H9 (cell line): ENCODE results near the gene CHCHD4. TPM values are rescaled to one million over a fixed set of nuclear protein-coding genes. Genes with fewer than 3 reads are reported as not detected.

Experiments used
- DNase-seq: peaks from one replicate; pipeline ENCODE4 v3.0.0-alpha.2; 2017
- H2AFZ ChIP-seq: one replicate; pipeline ENCODE4 v1.6.1; 2013; ENCODE audit warnings: mild to moderate bottlenecking, low read length, control low read depth, moderate library complexity
- H2AK5ac ChIP-seq: 2 replicates; pipeline ENCODE4 v1.6.1; 2013; ENCODE audit warnings: low read length, control low read depth, mixed read lengths; ENCODE audit not compliant: insufficient read length
- H2BK120ac ChIP-seq: one replicate; pipeline ENCODE4 v1.6.1; 2013; ENCODE audit warnings: low read depth, mild to moderate bottlenecking, low read length, control low read depth, inconsistent platforms; ENCODE audit not compliant: poor library complexity, severe bottlenecking
- H2BK12ac ChIP-seq: 2 replicates; pipeline ENCODE4 v1.6.1; 2013; ENCODE audit warnings: low read length, control low read depth, mixed read lengths, low read depth; ENCODE audit not compliant: insufficient read length
- H2BK15ac ChIP-seq: 2 replicates; pipeline ENCODE4 v1.6.1; 2013; ENCODE audit warnings: low read depth, low read length, control low read depth
- H2BK20ac ChIP-seq: one replicate; pipeline ENCODE4 v1.6.1; 2013; ENCODE audit warnings: low read depth, mild to moderate bottlenecking, low read length, control low read depth, inconsistent platforms; ENCODE audit not compliant: poor library complexity, severe bottlenecking
- H2BK5ac ChIP-seq: 2 replicates; pipeline ENCODE4 v1.6.1; 2013; ENCODE audit warnings: low read length, control low read depth, mixed read lengths; ENCODE audit not compliant: insufficient read length
- H3K14ac ChIP-seq: 2 replicates; pipeline ENCODE4 v1.6.1; 2013; ENCODE audit warnings: low read length, control low read depth; ENCODE audit not compliant: insufficient read depth
- H3K18ac ChIP-seq: 2 replicates; pipeline ENCODE4 v1.6.1; 2013; ENCODE audit warnings: low read depth, mild to moderate bottlenecking, mixed read lengths, low read length, control low read depth; ENCODE audit not compliant: insufficient read length
- H3K23ac ChIP-seq: 2 replicates; pipeline ENCODE4 v1.6.1; 2013; ENCODE audit warnings: low read length, control low read depth, mixed read lengths, low read depth; ENCODE audit not compliant: insufficient read length
- H3K23me2 ChIP-seq: 2 replicates; pipeline ENCODE4 v1.6.1; 2013; ENCODE audit warnings: low read depth, mild to moderate bottlenecking, mixed read lengths, low read length, control low read depth; ENCODE audit not compliant: insufficient read length, poor library complexity, severe bottlenecking
- H3K27ac ChIP-seq: 2 replicates; pipeline ENCODE4 v1.5.1; 2013; ENCODE audit warnings: low read length, control low read depth, mixed read lengths, low read depth; ENCODE audit not compliant: insufficient read length
- H3K27me3 ChIP-seq: 2 replicates; pipeline ENCODE4 v1.6.1; 2013; ENCODE audit warnings: low read length, control low read depth, inconsistent platforms; ENCODE audit not compliant: insufficient read depth
- H3K4ac ChIP-seq: 2 replicates; pipeline ENCODE4 v1.6.1; 2013; ENCODE audit warnings: low read depth, mild to moderate bottlenecking, control low read depth, inconsistent platforms, low read length, moderate library complexity
- H3K4me1 ChIP-seq: 2 replicates; pipeline ENCODE4 v1.6.1; 2013; ENCODE audit warnings: low read length, control low read depth, inconsistent platforms; ENCODE audit not compliant: insufficient read depth
- H3K4me2 ChIP-seq: 2 replicates; pipeline ENCODE4 v1.6.1; 2013; ENCODE audit warnings: low read length, control low read depth, mixed read lengths; ENCODE audit not compliant: insufficient read length, insufficient read depth
- H3K56ac ChIP-seq: 2 replicates; pipeline ENCODE4 v1.6.1; 2013; ENCODE audit warnings: low read depth, mild to moderate bottlenecking, mixed read lengths, low read length, control low read depth; ENCODE audit not compliant: insufficient read length
- H3K79me1 ChIP-seq: 2 replicates; pipeline ENCODE4 v1.6.1; 2013; ENCODE audit warnings: low read depth, mild to moderate bottlenecking, moderate library complexity, low read length, control low read depth, inconsistent platforms; ENCODE audit not compliant: insufficient read depth, poor library complexity, severe bottlenecking
- H3K79me2 ChIP-seq: 2 replicates; pipeline ENCODE4 v1.6.1; 2013; ENCODE audit warnings: low read length, control low read depth, inconsistent platforms; ENCODE audit not compliant: insufficient read depth
- H3K9ac ChIP-seq: 2 replicates; pipeline ENCODE4 v1.6.1; 2013; ENCODE audit warnings: low read length, control low read depth, mixed read lengths; ENCODE audit not compliant: insufficient read length; ENCODE audit errors: extremely low read depth
- H3K9me3 ChIP-seq: one replicate; pipeline ENCODE4 v1.6.1; 2013; ENCODE audit warnings: low read depth, low read length, inconsistent platforms; ENCODE audit not compliant: control insufficient read depth
- H3T11ph ChIP-seq: one replicate; pipeline ENCODE4 v1.6.1; 2013; ENCODE audit warnings: mild to moderate bottlenecking, low read length, control low read depth, inconsistent platforms
- H4K20me1 ChIP-seq: one replicate; pipeline ENCODE4 v1.6.1; 2013; ENCODE audit not compliant: control insufficient read depth, insufficient read length, insufficient read depth
- H4K5ac ChIP-seq: 2 replicates; pipeline ENCODE4 v1.6.1; 2013; ENCODE audit warnings: low read depth, mild to moderate bottlenecking, mixed read lengths, low read length, control low read depth; ENCODE audit not compliant: insufficient read length
- H4K8ac ChIP-seq: replicated peaks from 2 replicates; pipeline ENCODE4 v1.6.1; 2013; ENCODE audit warnings: low read length, control low read depth, mixed read lengths, low read depth; ENCODE audit not compliant: insufficient read length
- H4K91ac ChIP-seq: 2 replicates; pipeline ENCODE4 v1.6.1; 2013; ENCODE audit warnings: low read depth, mild to moderate bottlenecking, moderate library complexity, mixed read lengths, low read length, control low read depth; ENCODE audit not compliant: insufficient read length
- H3K27ac Mint-ChIP-seq, 3 experiments: 2 replicates in 2 of 3; 3 replicates in 1 of 3; pipeline ENCODE4 v1.8.0; 2020 to 2021; ENCODE audit warnings: mixed read lengths in 3 of 3, mild to moderate bottlenecking in 1 of 3, moderate library complexity in 1 of 3
- H3K27me3 Mint-ChIP-seq: 2 replicates; pipeline ENCODE4 v1.8.0; 2021; ENCODE audit warnings: low read depth, mild to moderate bottlenecking, moderate library complexity, mixed read lengths
- H3K36me3 Mint-ChIP-seq, 3 experiments: 2 replicates in 2 of 3; 3 replicates in 1 of 3; pipeline ENCODE4 v1.8.0; 2020 to 2021; ENCODE audit warnings: low read depth in 3 of 3, mixed read lengths in 3 of 3; ENCODE audit not compliant: insufficient read depth in 1 of 3
- H3K4me1 Mint-ChIP-seq, 2 experiments: 2 replicates each; pipeline ENCODE4 v1.8.0; 2020; ENCODE audit warnings: mixed read lengths in 2 of 2
- H3K4me3 Mint-ChIP-seq, 2 experiments: 2 replicates in 1 of 2; 3 replicates in 1 of 2; pipeline ENCODE4 v1.8.0; 2020 to 2021; ENCODE audit warnings: mild to moderate bottlenecking in 2 of 2, mixed read lengths in 2 of 2, moderate library complexity in 1 of 2
- H3K9me3 Mint-ChIP-seq, 2 experiments: 2 replicates in 1 of 2; 3 replicates in 1 of 2; pipeline ENCODE4 v1.8.0; 2020; ENCODE audit warnings: mild to moderate bottlenecking in 2 of 2, mixed read lengths in 2 of 2, moderate library complexity in 1 of 2
- WGBS: extraction: QIAGEN DNeasy Blood & Tissue Kit; methylation state at CpG from one replicate; pipeline ENCODE4 v1.1.7; 2013; ENCODE audit warnings: missing lambda C conversion rate, low lambda C conversion rate, mixed read lengths; ENCODE audit not compliant: insufficient read length; ENCODE audit errors: extremely low coverage; 5-methylcytosine and 5-hydroxymethylcytosine counted together
- total RNA-seq: library from RNA; stranded (reverse); gene quantifications from 2 replicates; pipeline ENCODE4 v1.2.1, GENCODE V29; 2021
- TF ChIP-seq, protein P1 (sequence below): fragments of 200-600 bp; sonication (generic); conservative IDR thresholded peaks from 3 replicates; pipeline ENCODE4 v1.8.0; 2021; ENCODE audit warnings: antibody characterized with exemption, mild to moderate bottlenecking

CHCHD4 gene
- total RNA-seq, 1 experiment from 2014 or later, result 13.7 TPM

DNA sequence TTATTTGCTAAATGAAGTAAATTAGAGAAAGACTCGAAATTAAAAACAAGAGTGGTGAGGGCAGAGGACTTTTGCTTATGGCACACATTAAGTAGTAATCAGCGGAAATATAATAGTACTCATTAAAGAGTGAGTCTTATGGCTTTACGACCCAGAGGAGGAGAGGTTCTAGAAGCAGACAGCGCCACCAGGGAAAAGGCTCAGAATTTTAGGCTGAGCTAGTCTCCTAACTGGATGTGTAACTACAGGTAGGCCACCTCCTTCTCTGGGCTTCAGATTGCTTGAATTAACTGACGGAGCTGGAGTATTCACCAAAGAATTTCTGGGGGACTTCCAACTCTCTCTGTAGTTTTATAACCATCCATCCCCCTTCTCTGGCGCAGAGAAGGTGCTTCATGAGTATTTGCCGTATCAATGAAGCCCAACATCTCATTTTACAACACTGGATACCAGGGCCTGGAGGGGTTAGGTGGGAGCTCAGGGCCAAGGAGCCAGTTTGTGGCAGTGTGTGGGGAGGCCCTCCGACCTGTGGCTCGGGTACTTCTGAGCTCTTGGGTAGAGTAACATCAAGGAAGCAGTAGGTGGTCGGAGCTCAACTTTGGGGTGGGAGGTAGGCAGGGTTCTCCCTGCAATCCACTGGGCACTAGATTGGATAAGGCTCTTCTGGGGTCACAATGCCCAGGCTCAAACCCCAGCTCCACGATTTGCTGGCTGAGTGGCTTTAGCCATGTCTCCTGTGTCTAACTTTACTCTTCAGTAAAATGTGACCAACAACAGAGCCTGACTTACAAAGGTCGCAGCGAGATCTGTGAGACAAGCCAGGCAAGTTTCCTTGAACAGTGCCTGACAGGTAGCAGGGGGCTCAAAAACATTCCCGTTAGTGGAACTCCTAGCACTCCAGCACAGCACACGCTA, 1.1 kb downstream of the CHCHD4 start:
- H3K4me3 Mint-ChIP-seq, result peak overlapping the region; percentile 94 to 99
- no peak overlapping the region for H2BK20ac ChIP-seq
- no peak overlapping the region for H2BK120ac ChIP-seq
- no peak overlapping the region for H4K8ac ChIP-seq
- H3K18ac ChIP-seq, result no peak overlapping the region
- H4K91ac ChIP-seq, result no peak overlapping the region
- no peak overlapping the region for H3K27ac ChIP-seq
- H3K23ac ChIP-seq, result no peak overlapping the region
- H3K4me2 ChIP-seq, result peak overlapping the region; percentile 62
- no peak overlapping the region for H3K4ac ChIP-seq
- H2BK5ac ChIP-seq, result no peak overlapping the region
- H2AK5ac ChIP-seq, result no peak overlapping the region
- DNase-seq, result no peak
- H3K27ac Mint-ChIP-seq, result peak overlapping the region in 2 of 3 experiments; percentile 83 to 93; a peak in 3 of 7 replicates
- H3K14ac ChIP-seq, result no peak overlapping the region
- no peaks in the 10 kb centered on the region for H3K27me3 ChIP-seq
- TF ChIP-seq, protein P1, sequence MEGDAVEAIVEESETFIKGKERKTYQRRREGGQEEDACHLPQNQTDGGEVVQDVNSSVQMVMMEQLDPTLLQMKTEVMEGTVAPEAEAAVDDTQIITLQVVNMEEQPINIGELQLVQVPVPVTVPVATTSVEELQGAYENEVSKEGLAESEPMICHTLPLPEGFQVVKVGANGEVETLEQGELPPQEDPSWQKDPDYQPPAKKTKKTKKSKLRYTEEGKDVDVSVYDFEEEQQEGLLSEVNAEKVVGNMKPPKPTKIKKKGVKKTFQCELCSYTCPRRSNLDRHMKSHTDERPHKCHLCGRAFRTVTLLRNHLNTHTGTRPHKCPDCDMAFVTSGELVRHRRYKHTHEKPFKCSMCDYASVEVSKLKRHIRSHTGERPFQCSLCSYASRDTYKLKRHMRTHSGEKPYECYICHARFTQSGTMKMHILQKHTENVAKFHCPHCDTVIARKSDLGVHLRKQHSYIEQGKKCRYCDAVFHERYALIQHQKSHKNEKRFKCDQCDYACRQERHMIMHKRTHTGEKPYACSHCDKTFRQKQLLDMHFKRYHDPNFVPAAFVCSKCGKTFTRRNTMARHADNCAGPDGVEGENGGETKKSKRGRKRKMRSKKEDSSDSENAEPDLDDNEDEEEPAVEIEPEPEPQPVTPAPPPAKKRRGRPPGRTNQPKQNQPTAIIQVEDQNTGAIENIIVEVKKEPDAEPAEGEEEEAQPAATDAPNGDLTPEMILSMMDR, result no peak
- WGBS, result no CpG with 5 or more reads among the region's 15 CpGs
- H3T11ph ChIP-seq, result no peak overlapping the region
- H4K20me1 ChIP-seq, result no peaks in the 10 kb centered on the region
- peak overlapping the region; percentile 7 for H3K9ac ChIP-seq
- peaks cover 35 to 39% of the 10 kb centered on the region in 2 experiments for H3K4me1 Mint-ChIP-seq
- H3K23me2 ChIP-seq, result peaks cover 14% of the 10 kb centered on the region
- H3K4me1 ChIP-seq, result no peaks in the 10 kb centered on the region
- H2BK15ac ChIP-seq, result no peak overlapping the region
- no peak overlapping the region for H2AFZ ChIP-seq
- H3K79me2 ChIP-seq, result peaks cover 3% of the 10 kb centered on the region; the same call in 1 of the 2 replicates
- H3K27me3 Mint-ChIP-seq, result peaks cover 3% of the 10 kb centered on the region; the same call in 1 of the 2 replicates
- H4K5ac ChIP-seq, result no peak overlapping the region
- H3K36me3 Mint-ChIP-seq, result peaks cover 31 to 36% (median 32%) of the 10 kb centered on the region in 3 experiments
- H3K56ac ChIP-seq, result no peak overlapping the region
- H3K9me3 ChIP-seq, result no peaks in the 10 kb centered on the region
- peaks cover 0 to 8% of the 10 kb centered on the region in 2 experiments; a peak in 4 of 5 replicates for H3K9me3 Mint-ChIP-seq
- H3K79me1 ChIP-seq, result peaks cover 9% of the 10 kb centered on the region
- no peak overlapping the region for H2BK12ac ChIP-seq
